ENCODE results near the gene UNC5B. TPM values are rescaled to one million over a fixed set of nuclear protein-coding genes. Genes with fewer than 3 reads are reported as not detected.

Gene UNC5B
- polyA plus RNA-seq, 4 donors = 0.27 to 19.4 (median 6.7) TPM

DNA sequence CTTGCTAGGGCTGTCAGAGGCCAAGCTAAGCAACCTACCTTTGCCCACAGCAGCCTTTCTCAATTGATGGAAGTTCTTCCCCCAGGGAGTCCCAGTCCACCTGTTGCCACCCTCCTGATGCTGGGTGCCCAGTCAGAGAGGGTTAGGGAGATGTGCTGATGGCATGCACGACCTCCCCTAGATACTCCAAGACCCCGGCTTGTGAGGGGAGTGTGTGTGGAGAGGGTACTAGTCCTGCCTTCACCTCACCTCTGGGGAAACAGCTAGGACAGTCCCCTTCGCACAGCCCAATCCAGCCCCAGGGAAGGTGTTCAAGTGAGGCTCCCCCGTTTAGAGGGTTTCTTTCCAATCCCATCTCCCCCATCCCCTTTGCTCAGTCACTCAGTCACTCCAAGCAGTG, 1.3 kb upstream of the UNC5B start:
- no peak for FAIRE-seq
- no peaks in the 10 kb centered on the region for H3K36me3 ChIP-seq (ENCODE audit: control insufficient read depth in 3 of 3, insufficient read depth in 2 of 3, low read depth in 1 of 3, low read length in 3 of 3)
- peaks cover 0 to 21% (median 2%) of the 10 kb centered on the region in 3 donors for H3K4me1 ChIP-seq (ENCODE audit: control insufficient read depth in 3 of 3, insufficient read depth in 2 of 3, low read depth in 1 of 3, low read length in 2 of 3)
- WGBS, 3 donors = 35 to 64% (median 56%) methylated on average over 4 of the region's 4 CpGs
- H3K27me3 ChIP-seq (ENCODE audit: control insufficient read depth in 3 of 3, insufficient read depth in 3 of 3, low read length in 3 of 3) = peaks cover 7 to 58% (median 17%) of the 10 kb centered on the region in 3 donors
- no peak overlapping the region for H3K27ac ChIP-seq (ENCODE audit: low read depth in 1 of 3, low read length in 2 of 3)
- no peaks in the 10 kb centered on the region for H3K9me3 ChIP-seq (ENCODE audit: control insufficient read depth in 2 of 2, insufficient read depth in 1 of 2, low read depth in 1 of 2, low read length in 1 of 2)
- no peak overlapping the region for H3K4me3 ChIP-seq (ENCODE audit: low read depth in 1 of 3, low read length in 3 of 3)
- no peak for DNase-seq

DNA sequence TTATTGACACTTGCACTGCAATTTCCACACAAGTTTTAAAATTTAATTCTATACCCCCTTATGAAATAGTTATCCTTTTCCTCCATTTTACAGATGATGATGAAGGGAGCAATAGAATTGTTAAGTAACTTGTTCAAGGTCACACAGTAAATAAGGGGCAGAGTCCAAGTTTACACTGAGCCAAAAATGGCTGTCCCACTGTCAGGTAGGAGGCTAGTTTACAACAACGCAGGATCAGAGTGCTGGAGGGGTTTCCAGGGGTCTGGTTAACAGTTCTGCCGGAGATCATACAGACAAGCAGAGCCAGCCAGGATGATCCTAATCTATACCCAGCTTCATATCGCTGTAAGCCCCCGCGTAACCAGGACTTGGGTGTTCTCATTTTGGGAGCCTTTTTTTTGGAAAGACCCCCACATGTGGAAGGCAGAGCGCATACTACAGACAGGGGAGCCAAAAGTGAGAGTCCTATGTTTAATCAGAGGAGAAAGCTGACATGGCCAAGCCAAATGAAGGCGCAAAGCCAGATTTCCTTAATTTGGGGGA, 524 bp upstream of the UNC5B start:
- Histone ChIP-seq H3K9me3 (ENCODE audit: control insufficient read depth in 2 of 2, insufficient read depth in 1 of 2, low read depth in 1 of 2, low read length in 1 of 2) (no peaks in the 10 kb centered on the region), H3K4me3 (ENCODE audit: low read depth in 1 of 3, low read length in 3 of 3) (peak overlapping the region in 2 of 3 donors; percentile 46 to 57), H3K36me3 (ENCODE audit: control insufficient read depth in 3 of 3, insufficient read depth in 2 of 3, low read depth in 1 of 3, low read length in 3 of 3) (no peaks in the 10 kb centered on the region), H3K27me3 (ENCODE audit: control insufficient read depth in 3 of 3, insufficient read depth in 3 of 3, low read length in 3 of 3) (peaks cover 7 to 66% (median 17%) of the 10 kb centered on the region in 3 donors), H3K27ac (ENCODE audit: low read depth in 1 of 3, low read length in 2 of 3) (peak overlapping the region in 1 of 3 donors; percentile 43), H3K4me1 (ENCODE audit: control insufficient read depth in 3 of 3, insufficient read depth in 2 of 3, low read depth in 1 of 3, low read length in 2 of 3) (peaks cover 0 to 26% (median 2%) of the 10 kb centered on the region in 3 donors)
- 0 to 8% (median 7%) methylated on average over 7 of the region's 7 CpGs for WGBS, 3 donors
- FAIRE-seq = no peak
- DNase-seq = peak in 1 of 2 donors; percentile 42

- WGBS, 3 donors = 0 to 1% (median 1%) methylated on average over 36 of the region's 36 CpGs
- FAIRE-seq (no peak), DNase-seq (peak; percentile 71 to 86)
- Histone ChIP-seq H3K4me3 (ENCODE audit: low read depth in 1 of 3, low read length in 3 of 3) (peak overlapping the region; percentile 48 to 57 (median 57)), H3K9me3 (ENCODE audit: control insufficient read depth in 2 of 2, insufficient read depth in 1 of 2, low read depth in 1 of 2, low read length in 1 of 2) (no peaks in the 10 kb centered on the region), H3K27ac (ENCODE audit: low read depth in 1 of 3, low read length in 2 of 3) (peak overlapping the region in 2 of 3 donors; percentile 57 to 81), H3K36me3 (ENCODE audit: control insufficient read depth in 3 of 3, insufficient read depth in 2 of 3, low read depth in 1 of 3, low read length in 3 of 3) (no peaks in the 10 kb centered on the region), H3K4me1 (ENCODE audit: control insufficient read depth in 3 of 3, insufficient read depth in 2 of 3, low read depth in 1 of 3, low read length in 2 of 3) (peaks cover 0 to 32% (median 2%) of the 10 kb centered on the region in 3 donors), H3K27me3 (ENCODE audit: control insufficient read depth in 3 of 3, insufficient read depth in 3 of 3, low read length in 3 of 3) (peaks cover 7 to 78% (median 17%) of the 10 kb centered on the region in 3 donors)
Measured at GRCh38 chr10:71213127-71213621, 804 bp downstream of the UNC5B start.

DNA sequence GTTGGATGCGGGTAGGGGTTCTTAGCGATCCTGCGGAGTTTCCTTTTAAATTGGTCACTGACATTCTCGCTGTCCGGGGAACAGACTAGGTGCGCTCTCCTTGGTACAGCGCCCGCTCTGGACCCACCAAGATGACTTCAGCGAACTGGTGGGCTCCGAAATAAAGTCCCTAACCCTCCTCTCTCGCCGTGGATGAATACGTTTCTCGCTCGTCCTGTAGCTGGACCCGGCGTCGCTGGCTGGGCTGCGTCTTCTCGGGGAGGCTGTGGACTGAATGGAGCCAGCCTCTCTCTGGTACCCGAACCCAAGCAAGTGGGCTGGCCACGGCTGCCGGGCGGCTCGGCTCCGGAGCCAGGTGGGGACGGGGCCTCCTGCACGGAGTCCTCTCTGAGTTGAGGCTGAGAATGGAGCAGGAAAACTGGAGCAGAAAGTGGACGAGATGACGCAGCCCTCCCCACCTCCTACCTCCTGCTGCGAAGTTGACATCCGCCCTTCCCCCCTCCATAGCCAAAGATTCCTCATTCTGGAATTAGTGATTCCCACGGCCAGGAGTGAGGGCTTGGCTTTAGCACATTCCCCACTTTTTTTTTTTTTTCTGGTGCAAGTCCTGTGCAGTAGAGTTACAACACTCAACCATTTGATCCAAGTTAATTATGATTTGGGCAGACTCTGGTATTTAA, 1.5 kb downstream of the UNC5B start:
- Histone ChIP-seq H3K4me3 (ENCODE audit: low read depth in 1 of 3, low read length in 3 of 3) (peak overlapping the region in 2 of 3 donors; percentile 33 to 57), H3K4me1 (ENCODE audit: control insufficient read depth in 3 of 3, insufficient read depth in 2 of 3, low read depth in 1 of 3, low read length in 2 of 3) (peaks cover 0 to 29% (median 2%) of the 10 kb centered on the region in 3 donors), H3K27ac (ENCODE audit: low read depth in 1 of 3, low read length in 2 of 3) (peak overlapping the region in 1 of 3 donors; percentile 56), H3K9me3 (ENCODE audit: control insufficient read depth in 2 of 2, insufficient read depth in 1 of 2, low read depth in 1 of 2, low read length in 1 of 2) (no peaks in the 10 kb centered on the region), H3K36me3 (ENCODE audit: control insufficient read depth in 3 of 3, insufficient read depth in 2 of 3, low read depth in 1 of 3, low read length in 3 of 3) (no peaks in the 10 kb centered on the region), H3K27me3 (ENCODE audit: control insufficient read depth in 3 of 3, insufficient read depth in 3 of 3, low read length in 3 of 3) (peaks cover 7 to 86% (median 17%) of the 10 kb centered on the region in 3 donors)
- FAIRE-seq = no peak
- peak in 1 of 2 donors; percentile 51 for DNase-seq
- WGBS, 3 donors = 4 to 15% (median 10%) methylated on average over 28 to 33 of the region's 33 CpGs

DNA sequence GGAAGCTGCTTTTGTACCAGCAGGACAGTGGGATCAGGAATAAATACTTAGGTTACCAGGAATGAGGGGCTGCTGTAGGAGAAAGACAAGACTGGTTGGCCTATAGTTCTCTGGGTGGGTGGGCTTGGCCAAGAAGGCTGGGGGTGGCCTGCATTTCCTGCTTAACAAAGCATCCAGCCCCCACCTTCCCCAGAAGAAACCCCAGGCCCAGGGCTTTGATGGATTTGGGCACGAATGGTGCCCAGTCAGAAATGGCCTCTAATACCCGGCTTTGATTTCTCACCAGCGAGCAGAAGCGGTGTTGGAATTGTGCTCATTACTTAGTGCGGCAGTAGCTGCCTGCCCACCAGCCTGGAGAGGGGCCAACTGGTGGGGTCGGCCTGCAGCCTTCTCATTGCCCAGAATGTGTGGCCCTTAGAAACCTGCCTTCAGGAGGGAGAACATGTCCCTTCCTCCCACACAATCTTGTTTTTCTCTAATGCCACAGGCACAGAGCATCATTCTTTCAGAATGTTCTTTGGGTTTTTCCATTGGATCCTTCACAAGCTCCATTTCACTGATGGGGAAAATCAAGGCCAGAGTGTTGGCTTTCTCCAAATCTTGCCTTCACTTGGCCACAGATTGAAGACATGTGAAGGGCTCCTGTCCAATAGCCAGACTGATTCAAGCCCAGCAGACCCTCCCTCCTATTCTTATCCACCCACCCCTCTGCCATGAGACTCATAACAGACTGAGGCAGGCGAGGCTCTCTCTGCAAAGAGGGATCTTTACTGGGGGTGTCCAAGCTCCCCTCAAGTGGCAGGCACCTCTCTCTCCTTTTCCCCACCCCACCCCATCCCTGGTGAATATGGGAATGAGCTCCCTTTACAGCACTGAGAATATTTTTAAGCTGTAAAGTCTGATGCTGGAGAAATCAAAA, 2.5 kb downstream of the UNC5B start:
- peak overlapping the region in 1 of 3 donors; percentile 57 for H3K4me3 ChIP-seq (ENCODE audit: low read depth in 1 of 3, low read length in 3 of 3)
- H3K27ac ChIP-seq (ENCODE audit: low read depth in 1 of 3, low read length in 2 of 3) = no peak overlapping the region
- 78 to 88% (median 80%) methylated on average over 7 of the region's 7 CpGs for whole genome bisulfite sequencing, 3 donors
- H3K36me3 ChIP-seq (ENCODE audit: control insufficient read depth in 3 of 3, insufficient read depth in 2 of 3, low read depth in 1 of 3, low read length in 3 of 3) = no peaks in the 10 kb centered on the region
- H3K4me1 ChIP-seq (ENCODE audit: control insufficient read depth in 3 of 3, insufficient read depth in 2 of 3, low read depth in 1 of 3, low read length in 2 of 3) = peaks cover 0 to 28% (median 2%) of the 10 kb centered on the region in 3 donors
- FAIRE-seq = no peak
- peaks cover 7 to 79% (median 14%) of the 10 kb centered on the region in 3 donors for H3K27me3 ChIP-seq (ENCODE audit: control insufficient read depth in 3 of 3, insufficient read depth in 3 of 3, low read length in 3 of 3)
- DNase-seq = no peak
- H3K9me3 ChIP-seq (ENCODE audit: control insufficient read depth in 2 of 2, insufficient read depth in 1 of 2, low read depth in 1 of 2, low read length in 1 of 2) = no peaks in the 10 kb centered on the region

DNA sequence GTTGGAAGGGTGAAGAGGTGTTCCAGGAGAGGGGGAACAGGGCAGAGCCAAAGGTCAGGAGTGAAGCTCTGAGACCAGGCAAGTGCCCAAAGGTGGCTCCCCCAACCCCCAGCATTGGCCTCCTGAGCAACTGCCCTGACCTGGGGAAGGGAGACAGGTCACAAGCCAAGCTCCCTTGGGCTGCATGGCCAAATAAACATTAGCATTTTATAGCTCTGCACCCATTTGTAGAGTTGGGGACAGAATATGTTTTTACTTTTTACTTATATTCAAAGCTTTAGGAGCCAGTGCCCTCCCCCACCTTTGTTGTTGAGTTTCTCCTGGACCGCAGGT, 4.0 kb downstream of the UNC5B start:
- no peak overlapping the region for H3K4me3 ChIP-seq (ENCODE audit: low read depth in 1 of 3, low read length in 3 of 3)
- peak overlapping the region in 1 of 3 donors; percentile 52 for H3K27ac ChIP-seq (ENCODE audit: low read depth in 1 of 3, low read length in 2 of 3)
- peaks cover under 1 to 69% (median 2%) of the 10 kb centered on the region in 3 donors for H3K27me3 ChIP-seq (ENCODE audit: control insufficient read depth in 3 of 3, insufficient read depth in 3 of 3, low read length in 3 of 3)
- DNase-seq (no peak), FAIRE-seq (no peak)
- no peaks in the 10 kb centered on the region for H3K9me3 ChIP-seq (ENCODE audit: control insufficient read depth in 2 of 2, insufficient read depth in 1 of 2, low read depth in 1 of 2, low read length in 1 of 2)
- 86 to 89% (median 88%) methylated on average over 1 of the region's 1 CpG for WGBS, 3 donors
- peaks cover 0 to 30% (median 2%) of the 10 kb centered on the region in 3 donors for H3K4me1 ChIP-seq (ENCODE audit: control insufficient read depth in 3 of 3, insufficient read depth in 2 of 3, low read depth in 1 of 3, low read length in 2 of 3)
- H3K36me3 ChIP-seq (ENCODE audit: control insufficient read depth in 3 of 3, insufficient read depth in 2 of 3, low read depth in 1 of 3, low read length in 3 of 3) = no peaks in the 10 kb centered on the region

DNA sequence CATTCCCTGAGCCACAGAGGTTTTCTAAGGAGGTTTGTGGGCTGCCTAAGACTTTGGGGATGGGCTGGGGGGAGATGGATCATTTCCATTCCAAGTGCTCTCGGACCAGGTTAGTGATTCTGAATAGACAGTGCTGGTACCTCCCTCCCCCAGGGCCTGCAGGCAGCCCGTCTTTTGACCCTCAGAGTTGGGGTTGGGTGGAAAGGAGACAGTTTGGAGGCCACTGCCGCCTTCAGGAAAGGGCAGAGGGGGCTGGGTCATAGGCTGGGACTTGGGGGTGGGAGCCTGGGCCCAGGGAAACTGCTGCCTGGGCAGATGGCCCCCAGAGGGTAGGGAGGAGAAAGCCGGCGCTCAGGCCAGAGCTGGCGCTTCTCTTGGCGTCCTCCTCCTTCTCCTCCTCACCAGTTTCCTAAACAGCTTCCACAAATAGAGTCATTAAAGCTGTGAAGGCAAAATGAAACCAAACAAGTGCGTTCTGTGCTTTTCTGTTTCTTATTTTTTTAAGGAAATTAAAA, 4.4 kb downstream of the UNC5B start:
- WGBS, 3 donors = 25 to 31% (median 31%) methylated on average over 8 of the region's 8 CpGs
- H3K9me3 ChIP-seq (ENCODE audit: control insufficient read depth in 2 of 2, insufficient read depth in 1 of 2, low read depth in 1 of 2, low read length in 1 of 2) = no peaks in the 10 kb centered on the region
- no peak for DNase-seq
- peaks cover 0 to 66% (median 0%) of the 10 kb centered on the region in 3 donors for H3K27me3 ChIP-seq (ENCODE audit: control insufficient read depth in 3 of 3, insufficient read depth in 3 of 3, low read length in 3 of 3)
- H3K36me3 ChIP-seq (ENCODE audit: control insufficient read depth in 3 of 3, insufficient read depth in 2 of 3, low read depth in 1 of 3, low read length in 3 of 3) = no peaks in the 10 kb centered on the region
- H3K27ac ChIP-seq (ENCODE audit: low read depth in 1 of 3, low read length in 2 of 3) = peak overlapping the region in 1 of 3 donors; percentile 52
- no peak for FAIRE-seq
- H3K4me1 ChIP-seq (ENCODE audit: control insufficient read depth in 3 of 3, insufficient read depth in 2 of 3, low read depth in 1 of 3, low read length in 2 of 3) = peaks cover 0 to 26% (median 1%) of the 10 kb centered on the region in 3 donors
- peak overlapping the region in 2 of 3 donors; percentile 39 to 48 for H3K4me3 ChIP-seq (ENCODE audit: low read depth in 1 of 3, low read length in 3 of 3)

All from small intestine (tissue), 7 donors.